ENCODE data around the gene CFAP410. TPM values are rescaled to one million over a fixed set of nuclear protein-coding genes. Genes with fewer than 3 reads are reported as not detected.

The CFAP410 gene
- total and polyA plus RNA-seq, 2 donors (not counting 3 experiments of a cell fraction or from before 2014, with no cell fraction given), result 7.2 to 12.2 TPM

Other genes starting within 250 kb of the CFAP410 start
- 7.2 and 31.8 TPM in 2 replicates for gene PWP2, start 232.0 kb downstream of the CFAP410 start, total RNA-seq
- 3.4 and 5.1 TPM in 2 replicates for gene PWP2, start 232.0 kb downstream of the CFAP410 start, polyA plus RNA-seq
- gene GATD3, start 205.7 kb downstream of the CFAP410 start, total RNA-seq, result 7.6 and 43.2 TPM in 2 replicates
- 16.3 and 22.3 TPM in 2 replicates for gene GATD3, start 205.7 kb downstream of the CFAP410 start, polyA plus RNA-seq
- 2.9 and 3.4 TPM in 2 replicates for gene ICOSLG, start 98.4 kb downstream of the CFAP410 start, total RNA-seq
- gene ICOSLG, start 98.4 kb downstream of the CFAP410 start, polyA plus RNA-seq, result 0.91 and 1.7 TPM in 2 replicates
- gene DNMT3L, start 77.5 kb downstream of the CFAP410 start, total RNA-seq, result not detected in 2 replicates
- gene DNMT3L, start 77.5 kb downstream of the CFAP410 start, polyA plus RNA-seq, result not detected in 2 replicates
- 0.11 TPM in 1 of 2 replicates, not detected in the other for gene AIRE, start 53.5 kb downstream of the CFAP410 start, total RNA-seq
- 0.04 and 0.05 TPM in 2 replicates for gene AIRE, start 53.5 kb downstream of the CFAP410 start, polyA plus RNA-seq
- 154 and 170 TPM in 2 replicates for gene PFKL, start 39.3 kb downstream of the CFAP410 start, total RNA-seq
- 137 and 157 TPM in 2 replicates for gene PFKL, start 39.3 kb downstream of the CFAP410 start, polyA plus RNA-seq
- not detected in 2 replicates for gene TRPM2, start 14.2 kb upstream of the CFAP410 start, total RNA-seq
- 0.02 TPM in 1 of 2 replicates, not detected in the other for gene TRPM2, start 14.2 kb upstream of the CFAP410 start, polyA plus RNA-seq
- 4.2 and 4.8 TPM in 2 replicates for gene LRRC3, start 116.1 kb upstream of the CFAP410 start, total RNA-seq
- gene LRRC3, start 116.1 kb upstream of the CFAP410 start, polyA plus RNA-seq, result 4.9 and 5.1 TPM in 2 replicates
- not detected in 2 replicates for gene KRTAP10-1, start 200.8 kb upstream of the CFAP410 start, total RNA-seq
- gene KRTAP10-1, start 200.8 kb upstream of the CFAP410 start, polyA plus RNA-seq, result not detected in 2 replicates
- gene KRTAP10-2, start 212.1 kb upstream of the CFAP410 start, total RNA-seq, result not detected in 2 replicates
- not detected in 2 replicates for gene KRTAP10-2, start 212.1 kb upstream of the CFAP410 start, polyA plus RNA-seq
- not detected in 2 replicates for gene KRTAP10-3, start 219.4 kb upstream of the CFAP410 start, total RNA-seq
- not detected in 2 replicates for gene KRTAP10-3, start 219.4 kb upstream of the CFAP410 start, polyA plus RNA-seq
- not detected in 2 replicates for gene KRTAP10-4, start 234.3 kb upstream of the CFAP410 start, total RNA-seq
- gene KRTAP10-4, start 234.3 kb upstream of the CFAP410 start, polyA plus RNA-seq, result not detected in 2 replicates
- gene KRTAP10-5, start 241.2 kb upstream of the CFAP410 start, total RNA-seq, result not detected in 2 replicates
- gene KRTAP10-5, start 241.2 kb upstream of the CFAP410 start, polyA plus RNA-seq, result not detected in 2 replicates

Data from endothelial cell of umbilical vein (primary cell).